Activated CD8-positive, alpha-beta memory T cell treated with anti-CD3 and anti-CD28 coated beads for 36 hours (primary cell): Measurements from ENCODE around the gene PNRC1. TPM values are rescaled to one million over a fixed set of nuclear protein-coding genes. Genes with fewer than 3 reads are reported as not detected.
"Not testable (repeated sequence)": the region's sequence is repeated elsewhere in the genome, so short reads cannot be mapped to it uniquely, and the experiment has no call there.

Experiments used
- CTCF ChIA-PET: fragments of 350-600 bp; sonication (Branson Sonifier 250); formaldehyde crosslinking; loops from one replicate; lab custom pipeline; 2021; ENCODE audit warnings: antibody characterized with exemption; lab: Charles Lee
- POLR2A ChIA-PET: fragments of 350-600 bp; sonication (Branson Sonifier 250); formaldehyde crosslinking; loops from one replicate; lab custom pipeline; 2021; ENCODE audit warnings: antibody characterized with exemption; lab: Charles Lee
- total RNA-seq, 2 experiments: library from RNA; stranded (reverse); gene quantifications; one replicate each; pipeline ENCODE4 v1.2.3, GENCODE V29; 2021

PNRC1 gene
- total RNA-seq, 2 experiments from 2014 or later, result 55.2 to 58.1 TPM

GRCh38 chr6:89054208-89054607 lies 26.3 kb upstream of the PNRC1 start:
- ChIA-PET CTCF (interaction anchor here (0.6 kb wide), 1 partner anchor 886 kb away, joined by 3 read pairs; no protein-coding TSS in a partner anchor), POLR2A (no interaction called here)

- ChIA-PET POLR2A (no interaction called here), CTCF (no interaction called here)
These were observed 22.8 kb upstream of the PNRC1 start for GRCh38 chr6:89057759-89058158.

GRCh38 chr6:89058627-89059026 lies 21.9 kb upstream of the PNRC1 start:
- POLR2A ChIA-PET, result no interaction called here
- CTCF ChIA-PET, result no interaction called here

GRCh38 chr6:89059227-89059626 lies 21.3 kb upstream of the PNRC1 start:
- CTCF ChIA-PET, result no interaction called here
- POLR2A ChIA-PET, result no interaction called here

- ChIA-PET CTCF (no interaction called here), POLR2A (no interaction called here)
These were observed 16.7 kb upstream of the PNRC1 start for GRCh38 chr6:89063881-89064280.

- POLR2A ChIA-PET, CTCF ChIA-PET: not testable (repeated sequence)
These were observed 15.6 kb upstream of the PNRC1 start for GRCh38 chr6:89064931-89065330.

- CTCF ChIA-PET, POLR2A ChIA-PET: not testable (repeated sequence)
These were observed 14.4 kb upstream of the PNRC1 start for GRCh38 chr6:89066121-89066520.

- ChIA-PET CTCF (no interaction called here), POLR2A (no interaction called here)
These were observed 13.5 kb upstream of the PNRC1 start for GRCh38 chr6:89066940-89067646.

- ChIA-PET POLR2A (no interaction called here), CTCF (no interaction called here)
These were observed 12.8 kb upstream of the PNRC1 start for GRCh38 chr6:89067796-89068195.

- ChIA-PET CTCF (no interaction called here), POLR2A (interaction anchor here (0.7 kb wide), 1 partner anchor 54 kb away, joined by 3 read pairs; no protein-coding TSS in a partner anchor)
These were observed 11.9 kb upstream of the PNRC1 start for GRCh38 chr6:89068695-89069094.

GRCh38 chr6:89069536-89070163 lies 10.9 kb upstream of the PNRC1 start:
- ChIA-PET CTCF (no interaction called here), POLR2A (no interaction called here)

GRCh38 chr6:89071036-89071435 lies 9.5 kb upstream of the PNRC1 start:
- POLR2A ChIA-PET, result no interaction called here
- CTCF ChIA-PET, result no interaction called here

GRCh38 chr6:89073014-89073620 lies 7.4 kb upstream of the PNRC1 start:
- POLR2A ChIA-PET, result no interaction called here
- CTCF ChIA-PET, result interaction anchor here (0.5 to 1.2 kb wide), 2 partner anchors 9 to 17 kb away, joined by 3 read pairs; no protein-coding TSS in a partner anchor

GRCh38 chr6:89073840-89074239 lies 6.7 kb upstream of the PNRC1 start:
- POLR2A ChIA-PET, result interaction anchor here (0.6 kb wide), 1 partner anchor 1523 kb away, joined by 3 read pairs; no protein-coding TSS in a partner anchor
- CTCF ChIA-PET, result no interaction called here

GRCh38 chr6:89079511-89080234 lies 878 bp upstream of the PNRC1 start:
- POLR2A ChIA-PET, result interaction anchor here (0.7 to 7.6 kb wide), 10 partner anchors 10 to 273 kb away, joined by 4 to 91 read pairs (median 7); partner anchors contain the start of genes PM20D2, RNGTT and UBE2J1
- CTCF ChIA-PET, result interaction anchor here (0.6 to 1.5 kb wide), 6 partner anchors 11 to 312 kb away, joined by 3 to 5 read pairs (median 3); partner anchors contain the start of gene PM20D2

- POLR2A ChIA-PET, result interaction anchor here (1.2 to 7.6 kb wide), 7 partner anchors 9 to 276 kb away, joined by 4 to 91 read pairs (median 8); partner anchors contain the start of genes PM20D2, RNGTT and UBE2J1
- CTCF ChIA-PET, result interaction anchor here (0.7 to 1.0 kb wide), 2 partner anchors 8 to 65 kb away, joined by 3 to 5 read pairs; partner anchors contain the start of gene PM20D2
These were observed 525 bp downstream of the PNRC1 start for GRCh38 chr6:89081129-89081422.

GRCh38 chr6:89081423-89082322 lies 1.1 kb downstream of the PNRC1 start:
- ChIA-PET CTCF (interaction anchor here (1.0 to 1.8 kb wide), 2 partner anchors 9 to 65 kb away, joined by 3 to 8 read pairs; partner anchors contain the start of gene PM20D2), POLR2A (interaction anchor here (0.5 to 7.6 kb wide), 7 partner anchors 9 to 282 kb away, joined by 3 to 91 read pairs (median 5); partner anchors contain the start of genes PM20D2, RNGTT and UBE2J1)

- ChIA-PET POLR2A (interaction anchor here (0.5 to 7.6 kb wide), 2 partner anchors 64 to 281 kb away, joined by 3 to 91 read pairs; partner anchors contain the start of gene PM20D2), CTCF (interaction anchor here (1.1 to 1.8 kb wide), 2 partner anchors 24 to 64 kb away, joined by 3 to 8 read pairs; partner anchors contain the start of gene PM20D2)
These were observed 1.9 kb downstream of the PNRC1 start for GRCh38 chr6:89082486-89082891.
